ENCODE measurements around the gene LPP.

GRCh38 chr3:188749010-188749617 is 595.2 kb downstream of the LPP start:
- TF ChIP-seq POLR2A (IDR thresholded peaks at IDR 0.05) (no peak), CTCF (IDR thresholded peaks at IDR 0.05) (no peak)
